GM12874 (cell line): ENCODE data around the gene NUP98.

ENCODE experiments used
- TF ChIP-seq, protein P1 (sequence below): IDR thresholded peaks from 2 replicates; pipeline ENCODE4 v1.5.1; 2011; ENCODE audit warnings: low read depth, mild to moderate bottlenecking, control low read depth, low read length, moderate library complexity; ENCODE audit not compliant: insufficient read depth

The NUP98 gene

GRCh38 chr11:3803726-3804495, 6.6 kb upstream of the NUP98 start:
- TF ChIP-seq, protein P1, sequence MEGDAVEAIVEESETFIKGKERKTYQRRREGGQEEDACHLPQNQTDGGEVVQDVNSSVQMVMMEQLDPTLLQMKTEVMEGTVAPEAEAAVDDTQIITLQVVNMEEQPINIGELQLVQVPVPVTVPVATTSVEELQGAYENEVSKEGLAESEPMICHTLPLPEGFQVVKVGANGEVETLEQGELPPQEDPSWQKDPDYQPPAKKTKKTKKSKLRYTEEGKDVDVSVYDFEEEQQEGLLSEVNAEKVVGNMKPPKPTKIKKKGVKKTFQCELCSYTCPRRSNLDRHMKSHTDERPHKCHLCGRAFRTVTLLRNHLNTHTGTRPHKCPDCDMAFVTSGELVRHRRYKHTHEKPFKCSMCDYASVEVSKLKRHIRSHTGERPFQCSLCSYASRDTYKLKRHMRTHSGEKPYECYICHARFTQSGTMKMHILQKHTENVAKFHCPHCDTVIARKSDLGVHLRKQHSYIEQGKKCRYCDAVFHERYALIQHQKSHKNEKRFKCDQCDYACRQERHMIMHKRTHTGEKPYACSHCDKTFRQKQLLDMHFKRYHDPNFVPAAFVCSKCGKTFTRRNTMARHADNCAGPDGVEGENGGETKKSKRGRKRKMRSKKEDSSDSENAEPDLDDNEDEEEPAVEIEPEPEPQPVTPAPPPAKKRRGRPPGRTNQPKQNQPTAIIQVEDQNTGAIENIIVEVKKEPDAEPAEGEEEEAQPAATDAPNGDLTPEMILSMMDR, result no peak

DNA sequence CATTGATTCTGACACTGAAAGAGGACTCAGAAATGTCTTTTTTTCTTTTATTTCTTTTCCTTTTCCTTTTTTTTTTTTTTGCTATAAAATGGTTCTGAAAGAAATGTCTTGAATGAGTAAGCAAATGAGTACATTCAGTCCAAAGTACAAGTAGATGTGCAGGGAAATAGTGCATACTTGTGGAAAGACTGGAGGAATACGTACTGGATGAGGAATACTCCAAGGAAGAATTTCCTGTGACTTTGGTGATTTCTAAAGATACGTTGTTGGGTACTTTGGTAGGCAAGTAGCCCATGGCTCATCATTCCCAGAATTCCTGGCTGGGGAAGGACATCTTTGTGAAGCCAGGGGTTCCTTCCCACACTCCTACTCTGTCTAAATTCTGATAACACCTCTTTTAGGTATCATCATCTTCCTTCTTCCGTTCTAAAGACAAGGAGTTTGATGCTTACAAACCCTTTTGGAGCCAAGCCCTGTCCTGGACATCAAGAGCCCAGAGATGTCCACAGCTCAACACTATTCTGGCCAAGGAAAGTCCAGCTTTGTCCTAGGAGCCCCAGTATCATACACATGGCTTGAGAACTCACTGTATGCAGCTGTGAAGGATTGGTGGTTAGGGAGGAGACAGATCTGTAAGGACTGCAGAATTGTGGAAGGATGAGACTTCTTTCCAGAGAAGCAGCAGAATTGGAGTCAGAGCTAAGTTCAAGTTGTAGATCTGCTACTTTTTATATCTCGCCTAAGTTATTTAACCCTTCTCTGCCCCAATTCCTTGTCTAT, 4.8 kb upstream of the NUP98 start:
- TF ChIP-seq, protein P1, result no peak

GRCh38 chr11:3799873-3800272, 2.5 kb upstream of the NUP98 start:
- TF ChIP-seq, protein P1, result no peak

GRCh38 chr11:3799143-3799542, 1.8 kb upstream of the NUP98 start:
- TF ChIP-seq, protein P1, result no peak

DNA sequence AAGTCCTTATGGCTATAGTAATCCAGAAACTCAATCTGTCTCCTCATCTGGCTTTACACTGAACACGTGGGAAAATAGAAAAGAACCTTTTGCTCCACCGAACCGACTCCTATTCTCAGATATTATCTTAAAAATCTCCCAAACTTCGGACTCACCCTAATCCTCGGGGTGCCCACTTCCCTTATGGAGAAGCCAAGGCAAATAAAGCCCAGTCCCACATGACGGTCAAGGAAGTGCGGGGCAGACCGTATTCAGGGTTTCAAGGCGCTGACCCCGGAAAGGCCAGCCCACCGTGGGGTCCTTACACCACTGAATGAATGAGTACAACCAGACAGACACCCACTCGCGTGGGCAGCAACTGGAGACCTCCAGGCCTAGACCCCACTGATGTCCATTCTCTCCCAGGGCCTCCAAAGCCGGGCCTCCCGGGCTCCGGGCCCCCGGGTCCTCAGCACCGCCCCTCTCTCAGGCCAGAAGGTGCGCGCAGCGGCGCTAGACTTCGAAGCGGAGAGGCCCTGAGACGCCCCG, 489 bp downstream of the NUP98 start:
- TF ChIP-seq, protein P1, result no peak

DNA sequence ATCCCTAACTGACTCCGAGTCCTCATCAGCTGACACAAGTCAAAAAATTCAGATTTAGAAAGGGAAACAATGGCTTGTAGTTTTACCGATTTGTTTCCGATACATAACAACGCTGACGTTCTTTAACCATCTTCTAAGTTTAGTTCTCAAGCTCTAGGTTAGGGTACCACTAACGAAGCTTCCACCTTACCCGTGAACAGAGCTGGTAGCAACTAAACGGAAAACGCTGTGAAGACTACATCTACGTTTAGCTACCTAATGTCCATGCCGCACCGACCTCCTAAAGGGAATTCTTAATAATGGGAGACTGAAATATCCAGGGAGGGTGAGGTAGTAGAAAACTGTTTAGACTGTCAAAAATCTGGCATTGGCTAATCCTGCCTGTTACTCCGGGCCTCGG, 1.0 kb downstream of the NUP98 start:
- TF ChIP-seq, protein P1, result no peak

DNA sequence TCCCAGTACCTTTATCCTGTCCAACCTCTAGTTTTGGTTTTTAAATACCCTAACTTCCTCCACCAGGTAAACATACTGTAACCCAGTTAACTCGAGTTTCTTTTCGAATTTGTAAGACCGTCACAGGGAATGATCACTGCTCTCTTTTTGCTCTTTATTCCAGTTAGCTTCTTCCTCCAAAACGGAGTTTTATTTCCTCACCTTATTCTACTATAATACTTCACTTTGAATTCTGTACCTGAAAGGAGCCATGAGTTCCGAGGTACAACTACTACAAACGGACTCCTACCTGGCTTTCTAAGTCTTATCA, 1.4 kb downstream of the NUP98 start:
- TF ChIP-seq, protein P1, result no peak
